Thyroid gland (tissue), 4 donors: ENCODE measurements around the gene KCNMA1.

ENCODE experiments used
- POLR2A ChIP-seq, 2 donors: fragments of 450-650 bp; IDR thresholded peaks; one replicate each; pipeline ENCODE4 v1.6.1; 2017; ENCODE audit warnings: antibody characterized with exemption in 2 of 2, mild to moderate bottlenecking in 2 of 2, moderate library complexity in 1 of 2
- TF ChIP-seq, protein P1 (sequence below), 6 experiments: fragments of 200-600 bp in 3 of 6; fragments of 450-650 bp in 3 of 6; sonication (generic) in 3 of 6; IDR thresholded peaks; one replicate each; pipeline ENCODE4 v1.5.1; 2016 to 2019; ENCODE audit warnings: antibody characterized with exemption in 6 of 6, mild to moderate bottlenecking in 2 of 6, inconsistent platforms in 1 of 6, moderate library complexity in 1 of 6

DNA sequence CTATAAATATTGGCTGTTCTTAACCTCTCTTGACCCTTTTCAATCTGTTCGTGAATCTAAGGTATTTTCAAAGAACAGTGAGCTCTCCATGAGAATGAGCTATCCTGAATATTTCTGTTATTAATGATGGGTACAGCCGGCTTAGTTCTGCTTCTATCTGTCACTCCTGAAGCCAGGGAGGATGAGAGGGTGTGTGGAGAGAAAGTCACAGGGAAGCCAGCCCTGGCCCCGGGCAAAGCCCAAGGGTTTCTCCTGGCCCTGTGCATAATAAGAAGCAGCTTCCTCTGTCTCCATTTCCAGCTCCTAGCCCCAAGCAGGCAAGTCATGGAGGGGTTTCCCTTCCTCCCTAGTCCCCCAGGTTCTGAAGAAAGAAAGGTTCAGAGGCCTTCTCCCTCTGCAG lies 151.1 kb downstream of the KCNMA1 start:
- TF ChIP-seq, protein P1, sequence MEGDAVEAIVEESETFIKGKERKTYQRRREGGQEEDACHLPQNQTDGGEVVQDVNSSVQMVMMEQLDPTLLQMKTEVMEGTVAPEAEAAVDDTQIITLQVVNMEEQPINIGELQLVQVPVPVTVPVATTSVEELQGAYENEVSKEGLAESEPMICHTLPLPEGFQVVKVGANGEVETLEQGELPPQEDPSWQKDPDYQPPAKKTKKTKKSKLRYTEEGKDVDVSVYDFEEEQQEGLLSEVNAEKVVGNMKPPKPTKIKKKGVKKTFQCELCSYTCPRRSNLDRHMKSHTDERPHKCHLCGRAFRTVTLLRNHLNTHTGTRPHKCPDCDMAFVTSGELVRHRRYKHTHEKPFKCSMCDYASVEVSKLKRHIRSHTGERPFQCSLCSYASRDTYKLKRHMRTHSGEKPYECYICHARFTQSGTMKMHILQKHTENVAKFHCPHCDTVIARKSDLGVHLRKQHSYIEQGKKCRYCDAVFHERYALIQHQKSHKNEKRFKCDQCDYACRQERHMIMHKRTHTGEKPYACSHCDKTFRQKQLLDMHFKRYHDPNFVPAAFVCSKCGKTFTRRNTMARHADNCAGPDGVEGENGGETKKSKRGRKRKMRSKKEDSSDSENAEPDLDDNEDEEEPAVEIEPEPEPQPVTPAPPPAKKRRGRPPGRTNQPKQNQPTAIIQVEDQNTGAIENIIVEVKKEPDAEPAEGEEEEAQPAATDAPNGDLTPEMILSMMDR (IDR thresholded peaks at IDR 0.05) = no peak
- TF ChIP-seq POLR2A (IDR thresholded peaks at IDR 0.05) = no peak
